ENCODE results near the gene DHX35. TPM values are rescaled to one million over a fixed set of nuclear protein-coding genes. Genes with fewer than 3 reads are reported as not detected.

DHX35 gene
- total and polyA plus RNA-seq, 2 of the 13 experiments (the other 11 are each of a cell fraction or from before 2014, with no cell fraction given): 25.8 to 28.7 TPM

DNA sequence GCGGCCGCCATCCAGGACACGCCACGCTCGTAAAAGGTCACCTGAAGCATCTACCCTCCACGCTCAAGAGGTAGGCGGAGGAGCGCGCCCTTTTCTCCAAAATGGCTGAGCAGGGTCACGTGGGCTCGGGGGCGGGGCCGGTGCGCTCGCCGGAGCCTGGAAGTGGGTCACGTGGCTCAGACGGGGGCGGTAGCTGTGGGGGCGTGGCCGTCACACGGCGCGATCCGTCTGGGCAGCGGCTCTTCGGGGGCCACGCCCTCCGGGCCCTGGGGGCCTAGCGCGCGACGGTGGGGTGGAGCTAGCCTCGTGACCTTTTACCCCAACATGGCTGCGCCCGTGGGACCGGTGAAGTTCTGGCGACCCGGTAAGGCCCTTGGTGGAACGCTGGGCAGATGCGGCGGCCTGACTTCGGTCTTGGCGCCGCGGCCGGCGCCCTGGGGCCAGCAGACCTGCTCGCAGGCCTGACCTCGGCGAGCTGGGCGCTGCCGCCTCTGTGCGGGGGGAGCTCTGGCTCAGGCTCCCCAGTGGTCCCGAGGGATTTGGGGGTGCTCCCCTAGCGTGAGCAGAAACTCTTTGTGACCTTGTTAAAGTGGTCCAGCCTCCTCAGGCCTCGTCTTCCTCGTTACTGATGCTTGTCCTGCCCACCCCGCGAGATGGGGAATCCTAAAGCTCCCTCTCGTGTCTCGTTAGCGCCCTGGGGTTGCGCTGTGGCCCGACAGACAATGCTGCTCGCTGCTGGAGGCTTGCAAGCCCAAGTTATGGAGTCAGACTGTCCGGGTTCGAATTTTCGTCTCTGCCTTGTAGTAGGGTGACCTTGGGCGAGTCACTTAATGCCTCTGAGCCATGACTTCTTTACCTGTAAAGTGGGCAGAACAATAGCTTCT lies at the start of gene DHX35 (continued):
- TF ChIP-seq, protein P1, sequence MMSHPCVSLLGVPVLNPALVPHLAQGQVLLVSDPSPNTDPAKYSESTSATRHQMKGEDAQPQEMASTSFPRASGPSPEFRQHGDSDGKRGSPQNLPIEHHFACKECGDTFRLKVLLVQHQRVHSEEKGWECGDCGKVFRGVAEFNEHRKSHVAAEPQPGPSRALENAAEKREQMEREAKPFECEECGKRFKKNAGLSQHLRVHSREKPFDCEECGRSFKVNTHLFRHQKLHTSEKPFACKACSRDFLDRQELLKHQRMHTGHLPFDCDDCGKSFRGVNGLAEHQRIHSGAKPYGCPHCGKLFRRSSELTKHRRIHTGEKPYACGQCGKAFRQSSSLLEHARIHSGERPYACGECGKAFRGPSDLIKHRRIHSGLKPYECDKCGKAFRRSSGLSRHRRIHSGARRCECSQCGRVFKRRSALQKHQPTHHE (CRISPR knock-in tag; IDR thresholded peaks at IDR 0.05; ENCODE audit: borderline replicate concordance): no peak; the same call in 1 of the 2 replicates
- no peak for TF ChIP-seq ZNF841 (CRISPR knock-in tag; IDR thresholded peaks at IDR 0.05; ENCODE audit: borderline replicate concordance)
- peak; percentile 96 for TF ChIP-seq MYC (CRISPR knock-in tag; IDR thresholded peaks at IDR 0.05; ENCODE audit: borderline replicate concordance)
- TF ChIP-seq ELF4 (CRISPR knock-in tag; IDR thresholded peaks at IDR 0.05; ENCODE audit: borderline replicate concordance): peak; percentile 74; the same call in 1 of the 2 replicates
- TF ChIP-seq, protein P2, sequence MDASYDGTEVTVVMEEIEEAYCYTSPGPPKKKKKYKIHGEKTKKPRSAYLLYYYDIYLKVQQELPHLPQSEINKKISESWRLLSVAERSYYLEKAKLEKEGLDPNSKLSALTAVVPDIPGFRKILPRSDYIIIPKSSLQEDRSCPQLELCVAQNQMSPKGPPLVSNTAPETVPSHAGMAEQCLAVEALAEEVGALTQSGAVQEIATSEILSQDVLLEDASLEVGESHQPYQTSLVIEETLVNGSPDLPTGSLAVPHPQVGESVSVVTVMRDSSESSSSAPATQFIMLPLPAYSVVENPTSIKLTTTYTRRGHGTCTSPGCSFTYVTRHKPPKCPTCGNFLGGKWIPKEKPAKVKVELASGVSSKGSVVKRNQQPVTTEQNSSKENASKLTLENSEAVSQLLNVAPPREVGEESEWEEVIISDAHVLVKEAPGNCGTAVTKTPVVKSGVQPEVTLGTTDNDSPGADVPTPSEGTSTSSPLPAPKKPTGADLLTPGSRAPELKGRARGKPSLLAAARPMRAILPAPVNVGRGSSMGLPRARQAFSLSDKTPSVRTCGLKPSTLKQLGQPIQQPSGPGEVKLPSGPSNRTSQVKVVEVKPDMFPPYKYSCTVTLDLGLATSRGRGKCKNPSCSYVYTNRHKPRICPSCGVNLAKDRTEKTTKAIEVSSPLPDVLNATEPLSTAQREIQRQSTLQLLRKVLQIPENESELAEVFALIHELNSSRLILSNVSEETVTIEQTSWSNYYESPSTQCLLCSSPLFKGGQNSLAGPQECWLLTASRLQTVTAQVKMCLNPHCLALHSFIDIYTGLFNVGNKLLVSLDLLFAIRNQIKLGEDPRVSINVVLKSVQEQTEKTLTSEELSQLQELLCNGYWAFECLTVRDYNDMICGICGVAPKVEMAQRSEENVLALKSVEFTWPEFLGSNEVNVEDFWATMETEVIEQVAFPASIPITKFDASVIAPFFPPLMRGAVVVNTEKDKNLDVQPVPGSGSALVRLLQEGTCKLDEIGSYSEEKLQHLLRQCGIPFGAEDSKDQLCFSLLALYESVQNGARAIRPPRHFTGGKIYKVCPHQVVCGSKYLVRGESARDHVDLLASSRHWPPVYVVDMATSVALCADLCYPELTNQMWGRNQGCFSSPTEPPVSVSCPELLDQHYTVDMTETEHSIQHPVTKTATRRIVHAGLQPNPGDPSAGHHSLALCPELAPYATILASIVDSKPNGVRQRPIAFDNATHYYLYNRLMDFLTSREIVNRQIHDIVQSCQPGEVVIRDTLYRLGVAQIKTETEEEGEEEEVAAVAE (CRISPR knock-in tag; IDR thresholded peaks at IDR 0.05; ENCODE audit: borderline replicate concordance): peak; percentile 56; the same call in 1 of the 2 replicates
- peak; percentile 90 for TF ChIP-seq ARNT2 (CRISPR knock-in tag; IDR thresholded peaks at IDR 0.05; ENCODE audit: low read depth)
- TF ChIP-seq SETDB1 (CRISPR knock-in tag; IDR thresholded peaks at IDR 0.05; ENCODE audit: borderline replicate concordance): peak; percentile 37; the same call in 1 of the 2 replicates
- peak; percentile 92 for TF ChIP-seq CBFB (CRISPR knock-in tag; IDR thresholded peaks at IDR 0.05)
- no peak for TF ChIP-seq ATM (IDR thresholded peaks at IDR 0.05; ENCODE audit: borderline replicate concordance)
- no peak for TF ChIP-seq MATR3 (CRISPR knock-in tag; IDR thresholded peaks at IDR 0.05)
- peak; percentile 63 for TF ChIP-seq U2AF1 (optimal IDR thresholded peaks at IDR 0.05; ENCODE audit: low read depth, low read length)
- peak; percentile 100 for TF ChIP-seq ZNF883 (CRISPR knock-in tag; IDR thresholded peaks at IDR 0.05; ENCODE audit: not compliant biosample characterization)
- no peak for TF ChIP-seq NPAS2 (CRISPR knock-in tag; IDR thresholded peaks at IDR 0.05; ENCODE audit: borderline replicate concordance)
- TF ChIP-seq KAT8 (CRISPR knock-in tag; IDR thresholded peaks at IDR 0.05): peak; percentile 99
- no peak for TF ChIP-seq FOXJ3 (CRISPR knock-in tag; IDR thresholded peaks at IDR 0.05; ENCODE audit: borderline replicate concordance)
- peak; percentile 67; the same call in 1 of the 2 replicates for TF ChIP-seq JUND (CRISPR knock-in tag; IDR thresholded peaks at IDR 0.05)
- TF ChIP-seq ZNF768 (CRISPR knock-in tag; IDR thresholded peaks at IDR 0.05): peak; percentile 71
- TF ChIP-seq SIX1 (CRISPR knock-in tag; IDR thresholded peaks at IDR 0.05; ENCODE audit: borderline replicate concordance): 0 out of 2 replicates have a peak, but pooled peaks have one; percentile 8
- TF ChIP-seq RARG (CRISPR knock-in tag; IDR thresholded peaks at IDR 0.05; ENCODE audit: low read depth): peak; percentile 94
- TF ChIP-seq NFYC (CRISPR knock-in tag; IDR thresholded peaks at IDR 0.05): peak; percentile 78
- TF ChIP-seq RFX1 (IDR thresholded peaks at IDR 0.05): no peak
- peak; percentile 99 for TF ChIP-seq ZFY (CRISPR knock-in tag; IDR thresholded peaks at IDR 0.05)
- TF ChIP-seq CHD2 (IDR thresholded peaks at IDR 0.05; ENCODE audit: low read depth, low read length): peak; percentile 21; the same call in 1 of the 2 replicates
- no peak for TF ChIP-seq ZNF816 (CRISPR knock-in tag; IDR thresholded peaks at IDR 0.05; ENCODE audit: borderline replicate concordance)

All from HepG2 (cell line).